Type B pancreatic cell (in vitro differentiated cells): ENCODE data around the gene OR6S1. TPM values are rescaled to one million over a fixed set of nuclear protein-coding genes. Genes with fewer than 3 reads are reported as not detected.
A peak's percentile ranks its signal among the peaks of the same experiment; 100 is the strongest.

Source experiments
- DNase-seq: peaks from one replicate; pipeline ENCODE4 v3.0.0; 2021; ENCODE audit warnings: mixed read lengths; ENCODE audit not compliant: unreplicated experiment; ENCODE audit errors: extremely low spot score
- H3K27ac Mint-ChIP-seq: 2 replicates; pipeline ENCODE4 v1.8.0; 2021; ENCODE audit warnings: mild to moderate bottlenecking, mixed read lengths
- H3K27me3 Mint-ChIP-seq: 2 replicates; pipeline ENCODE4 v1.8.0; 2021; ENCODE audit warnings: mixed read lengths
- H3K36me3 Mint-ChIP-seq: 2 replicates; pipeline ENCODE4 v1.8.0; 2021; ENCODE audit warnings: mixed read lengths
- H3K4me1 Mint-ChIP-seq: one replicate; pipeline ENCODE4 v1.8.0; 2021; ENCODE audit warnings: mixed read lengths; ENCODE audit not compliant: unreplicated experiment
- H3K4me3 Mint-ChIP-seq: 2 replicates; pipeline ENCODE4 v1.8.0; 2021; ENCODE audit warnings: mild to moderate bottlenecking, mixed read lengths
- H3K9me3 Mint-ChIP-seq: 2 replicates; pipeline ENCODE4 v1.8.0; 2021; ENCODE audit warnings: mixed read lengths
- total RNA-seq: library from RNA; stranded (reverse); gene quantifications from 2 replicates; pipeline ENCODE4 v1.2.1, GENCODE V29; 2021; ENCODE audit warnings: low replicate concordance
- TF ChIP-seq, protein P1 (sequence below): fragments of 200-600 bp; sonication (generic); conservative IDR thresholded peaks from 2 replicates; pipeline ENCODE4 v1.5.0; 2021; ENCODE audit warnings: antibody characterized with exemption, mild to moderate bottlenecking

The OR6S1 gene
- total RNA-seq, 1 donor from 2014 or later = not detected

DNA sequence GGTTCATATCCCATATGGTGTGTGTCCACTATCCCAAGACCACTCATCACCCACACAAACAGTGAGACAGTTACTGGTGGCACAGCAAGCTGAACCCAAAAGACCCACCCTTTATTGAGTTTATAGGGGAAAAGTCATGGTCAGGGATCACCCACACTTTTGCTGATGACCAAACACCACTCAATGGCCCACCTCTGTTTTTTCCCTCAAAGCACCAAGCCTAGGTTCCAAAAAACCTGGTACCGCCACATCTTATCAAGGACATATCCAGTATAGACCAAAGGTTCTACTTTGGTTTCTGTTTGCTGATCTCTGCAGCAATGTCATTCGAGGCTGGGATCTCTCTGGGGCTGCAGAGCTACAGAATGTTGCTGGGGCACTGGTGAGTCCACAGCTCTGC lies 19.7 kb upstream of the OR6S1 start:
- no peak for DNase-seq
- no peak overlapping the region for H3K4me3 Mint-ChIP-seq
- H3K36me3 Mint-ChIP-seq = no peaks in the 10 kb centered on the region
- H3K27ac Mint-ChIP-seq = no peak overlapping the region
- H3K27me3 Mint-ChIP-seq = peaks cover 95% of the 10 kb centered on the region
- TF ChIP-seq, protein P1, sequence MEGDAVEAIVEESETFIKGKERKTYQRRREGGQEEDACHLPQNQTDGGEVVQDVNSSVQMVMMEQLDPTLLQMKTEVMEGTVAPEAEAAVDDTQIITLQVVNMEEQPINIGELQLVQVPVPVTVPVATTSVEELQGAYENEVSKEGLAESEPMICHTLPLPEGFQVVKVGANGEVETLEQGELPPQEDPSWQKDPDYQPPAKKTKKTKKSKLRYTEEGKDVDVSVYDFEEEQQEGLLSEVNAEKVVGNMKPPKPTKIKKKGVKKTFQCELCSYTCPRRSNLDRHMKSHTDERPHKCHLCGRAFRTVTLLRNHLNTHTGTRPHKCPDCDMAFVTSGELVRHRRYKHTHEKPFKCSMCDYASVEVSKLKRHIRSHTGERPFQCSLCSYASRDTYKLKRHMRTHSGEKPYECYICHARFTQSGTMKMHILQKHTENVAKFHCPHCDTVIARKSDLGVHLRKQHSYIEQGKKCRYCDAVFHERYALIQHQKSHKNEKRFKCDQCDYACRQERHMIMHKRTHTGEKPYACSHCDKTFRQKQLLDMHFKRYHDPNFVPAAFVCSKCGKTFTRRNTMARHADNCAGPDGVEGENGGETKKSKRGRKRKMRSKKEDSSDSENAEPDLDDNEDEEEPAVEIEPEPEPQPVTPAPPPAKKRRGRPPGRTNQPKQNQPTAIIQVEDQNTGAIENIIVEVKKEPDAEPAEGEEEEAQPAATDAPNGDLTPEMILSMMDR = no peak
- H3K9me3 Mint-ChIP-seq = no peaks in the 10 kb centered on the region
- no peaks in the 10 kb centered on the region for H3K4me1 Mint-ChIP-seq

DNA sequence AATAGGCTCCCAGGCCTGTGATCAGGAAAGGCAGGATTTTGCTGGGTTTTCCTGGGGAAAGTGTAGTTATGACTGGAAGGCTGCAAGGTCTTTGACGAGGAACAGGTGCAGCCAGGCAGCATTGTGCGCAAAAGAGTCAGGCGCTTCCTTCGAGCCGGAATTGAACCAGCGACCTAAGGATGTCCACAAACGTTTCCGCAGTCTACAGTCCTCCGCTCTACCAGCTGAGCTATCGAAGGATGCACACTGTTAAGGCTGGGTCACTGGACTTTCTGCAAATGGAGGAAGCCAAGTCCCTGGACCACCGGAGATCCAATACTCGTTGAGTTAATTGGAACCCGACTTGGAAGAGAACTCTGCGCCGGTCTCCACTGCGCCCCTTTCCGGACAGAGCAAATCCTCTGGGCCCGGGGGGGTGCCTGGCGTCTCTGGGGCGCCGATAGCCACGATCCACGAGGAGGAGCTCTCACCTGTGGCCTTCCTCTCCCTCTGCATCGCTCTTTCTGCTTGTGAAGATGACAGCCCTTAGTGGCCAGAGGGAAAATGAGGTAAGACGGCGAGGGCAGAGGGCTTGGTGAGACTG lies 18.4 kb upstream of the OR6S1 start:
- Mint-ChIP-seq H3K4me3 (no peak overlapping the region), H3K9me3 (no peaks in the 10 kb centered on the region), H3K36me3 (no peaks in the 10 kb centered on the region), H3K27me3 (peaks cover 97% of the 10 kb centered on the region), H3K4me1 (no peaks in the 10 kb centered on the region), H3K27ac (no peak overlapping the region)
- TF ChIP-seq, protein P1 = no peak
- no peak for DNase-seq

DNA sequence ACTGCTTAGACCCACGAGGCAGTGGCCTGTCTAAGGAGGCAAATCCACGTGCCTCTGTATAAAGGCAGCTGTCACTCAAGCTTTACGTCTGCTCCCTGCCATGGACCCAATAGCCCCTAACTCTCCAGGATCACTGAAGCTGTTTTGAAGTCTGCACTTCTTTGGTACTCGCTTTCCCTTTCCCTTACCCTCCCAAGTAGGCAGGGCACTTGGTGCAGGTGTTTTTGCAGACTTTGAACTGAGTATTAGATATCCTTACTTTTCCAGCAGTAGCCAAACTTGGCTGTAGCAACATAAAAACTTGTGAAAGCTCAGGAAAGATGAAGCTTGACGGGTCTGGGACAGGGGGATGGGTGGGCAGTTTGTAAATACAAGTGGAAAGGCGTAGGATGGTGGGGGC lies 17.8 kb upstream of the OR6S1 start:
- H3K36me3 Mint-ChIP-seq = no peaks in the 10 kb centered on the region
- peaks cover 96% of the 10 kb centered on the region for H3K27me3 Mint-ChIP-seq
- no peak overlapping the region for H3K4me3 Mint-ChIP-seq
- DNase-seq = no peak
- no peaks in the 10 kb centered on the region for H3K9me3 Mint-ChIP-seq
- TF ChIP-seq, protein P1 = no peak
- no peaks in the 10 kb centered on the region for H3K4me1 Mint-ChIP-seq
- no peak overlapping the region for H3K27ac Mint-ChIP-seq

DNA sequence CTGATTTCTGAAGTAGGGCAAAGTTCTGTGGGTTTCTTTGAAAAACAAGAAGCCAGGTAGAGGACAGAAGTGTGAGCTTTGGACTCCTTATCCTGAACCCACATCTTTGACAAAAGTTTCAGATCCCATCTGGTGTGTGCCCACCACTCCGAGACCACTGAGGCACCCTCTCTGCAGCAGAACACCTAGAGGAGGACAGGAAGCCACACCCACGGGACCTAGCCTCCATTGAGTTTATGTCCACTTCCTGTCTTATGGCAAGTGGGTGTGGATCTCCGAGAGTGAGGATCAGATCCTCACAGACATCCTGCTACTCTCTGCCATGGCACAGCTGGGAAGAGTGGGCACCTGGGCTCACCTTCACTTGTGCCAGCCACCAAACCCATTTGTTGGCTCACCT lies 16.8 kb upstream of the OR6S1 start:
- Mint-ChIP-seq H3K4me1 (no peaks in the 10 kb centered on the region), H3K36me3 (no peaks in the 10 kb centered on the region), H3K27me3 (peaks cover 96% of the 10 kb centered on the region), H3K27ac (no peak overlapping the region), H3K9me3 (no peaks in the 10 kb centered on the region), H3K4me3 (no peak overlapping the region)
- TF ChIP-seq, protein P1 = no peak
- DNase-seq = no peak

DNA sequence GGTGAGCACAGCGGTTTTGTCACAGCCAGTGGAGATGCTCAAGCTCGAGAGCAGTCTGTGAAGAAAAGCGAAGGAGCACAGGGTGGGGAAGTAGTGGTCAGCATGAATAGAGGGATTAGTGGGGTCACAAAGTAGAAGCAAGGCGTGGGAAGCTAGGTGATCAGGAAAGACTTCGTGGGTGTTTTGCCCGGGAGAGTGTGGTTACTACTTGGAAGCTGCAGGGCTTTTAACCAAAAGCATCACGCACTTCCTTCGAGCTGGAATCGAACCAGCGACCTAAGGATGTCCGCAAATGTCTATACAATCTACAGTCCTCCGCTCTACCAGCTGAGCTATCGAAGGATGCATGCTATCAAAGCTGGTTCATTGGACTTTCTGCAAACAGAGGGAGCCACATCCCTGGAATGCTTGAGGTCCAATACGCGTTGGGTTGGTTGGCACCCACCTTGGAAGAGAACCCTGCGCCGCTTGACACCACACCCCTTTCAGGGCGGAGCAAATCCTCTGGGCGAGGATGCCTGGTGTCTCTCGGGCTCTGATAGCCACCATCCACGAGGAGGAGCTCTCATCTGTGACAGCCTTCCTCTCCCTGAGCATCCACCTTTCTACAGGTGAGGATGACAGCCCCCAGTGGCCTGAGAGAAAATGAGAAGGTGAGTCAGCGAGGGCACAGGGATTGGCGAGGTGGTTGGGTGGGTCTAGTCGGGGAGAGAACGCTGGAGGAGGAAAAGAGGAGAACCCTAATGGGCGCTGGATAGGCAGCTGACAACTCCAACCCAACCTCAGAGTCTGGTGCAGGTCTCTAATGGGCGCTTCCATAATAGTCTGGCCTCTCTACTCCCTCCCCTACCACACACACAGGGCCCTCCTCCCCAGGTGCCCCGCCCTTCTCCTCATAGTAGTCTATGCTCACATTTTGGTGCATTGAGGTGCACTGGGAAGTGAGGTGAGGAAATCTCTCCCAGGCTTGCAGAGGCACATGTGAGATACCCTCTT lies 16.0 kb upstream of the OR6S1 start:
- Mint-ChIP-seq H3K4me1 (no peaks in the 10 kb centered on the region), H3K27ac (no peak overlapping the region), H3K4me3 (peak overlapping the region; percentile 8), H3K9me3 (no peaks in the 10 kb centered on the region), H3K27me3 (peaks cover 96% of the 10 kb centered on the region), H3K36me3 (no peaks in the 10 kb centered on the region)
- DNase-seq = no peak
- TF ChIP-seq, protein P1 = no peak
